Peyer's patch (tissue), 4 donors: ENCODE results near the gene SIK1.
"Not testable (repeated sequence)": the region's sequence is repeated elsewhere in the genome, so short reads cannot be mapped to it uniquely, and the experiment has no call there.

Source experiments
- POLR2A ChIP-seq, 2 donors: fragments of 450-650 bp; IDR thresholded peaks; one replicate each; pipeline ENCODE4 v1.5.1; 2017; ENCODE audit warnings: antibody characterized with exemption in 2 of 2, mild to moderate bottlenecking in 2 of 2, moderate library complexity in 2 of 2
- TF ChIP-seq, protein P1 (sequence below), 6 experiments: fragments of 450-650 bp in 4 of 6; fragments of 200-600 bp in 2 of 6; sonication (generic) in 1 of 6; IDR thresholded peaks; one replicate each; pipeline ENCODE4 v1.5.1; 2017 to 2019; ENCODE audit warnings: antibody characterized with exemption in 6 of 6, mild to moderate bottlenecking in 3 of 6, moderate library complexity in 1 of 6

DNA sequence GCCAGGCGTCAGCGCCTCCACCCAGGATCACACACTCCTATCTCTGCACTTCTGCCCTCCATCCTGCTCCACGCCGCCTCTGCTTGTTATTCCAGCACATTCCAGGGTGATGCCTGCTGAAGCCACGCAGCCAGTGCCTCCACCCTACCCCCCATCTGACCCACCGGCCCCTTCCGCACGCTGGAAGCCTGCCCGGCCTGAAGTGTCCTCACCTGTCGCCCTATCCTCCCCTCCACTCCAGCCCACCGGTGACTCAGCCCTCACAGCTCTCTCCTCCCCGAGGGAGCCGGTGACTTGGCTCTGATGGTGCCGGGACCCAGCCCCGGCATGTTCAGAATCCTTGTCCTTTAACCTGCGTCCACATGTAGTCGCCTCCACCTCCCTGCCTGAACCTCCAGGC is 24.9 kb upstream of the SIK1 start:
- TF ChIP-seq POLR2A (IDR thresholded peaks at IDR 0.05): not testable (repeated sequence)
- TF ChIP-seq, protein P1, sequence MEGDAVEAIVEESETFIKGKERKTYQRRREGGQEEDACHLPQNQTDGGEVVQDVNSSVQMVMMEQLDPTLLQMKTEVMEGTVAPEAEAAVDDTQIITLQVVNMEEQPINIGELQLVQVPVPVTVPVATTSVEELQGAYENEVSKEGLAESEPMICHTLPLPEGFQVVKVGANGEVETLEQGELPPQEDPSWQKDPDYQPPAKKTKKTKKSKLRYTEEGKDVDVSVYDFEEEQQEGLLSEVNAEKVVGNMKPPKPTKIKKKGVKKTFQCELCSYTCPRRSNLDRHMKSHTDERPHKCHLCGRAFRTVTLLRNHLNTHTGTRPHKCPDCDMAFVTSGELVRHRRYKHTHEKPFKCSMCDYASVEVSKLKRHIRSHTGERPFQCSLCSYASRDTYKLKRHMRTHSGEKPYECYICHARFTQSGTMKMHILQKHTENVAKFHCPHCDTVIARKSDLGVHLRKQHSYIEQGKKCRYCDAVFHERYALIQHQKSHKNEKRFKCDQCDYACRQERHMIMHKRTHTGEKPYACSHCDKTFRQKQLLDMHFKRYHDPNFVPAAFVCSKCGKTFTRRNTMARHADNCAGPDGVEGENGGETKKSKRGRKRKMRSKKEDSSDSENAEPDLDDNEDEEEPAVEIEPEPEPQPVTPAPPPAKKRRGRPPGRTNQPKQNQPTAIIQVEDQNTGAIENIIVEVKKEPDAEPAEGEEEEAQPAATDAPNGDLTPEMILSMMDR (IDR thresholded peaks at IDR 0.05): not testable (repeated sequence)
